IPS-NIHi11 (cell line): ENCODE data around the gene CCDC167.
"Not testable (repeated sequence)": the region's sequence is repeated elsewhere in the genome, so short reads cannot be mapped to it uniquely, and the experiment has no call there.

ENCODE experiments used
- DNase-seq: peaks from one replicate; pipeline ENCODE4 v3.0.0; 2012; ENCODE audit warnings: mixed read lengths, low spot score

The CCDC167 gene

DNA sequence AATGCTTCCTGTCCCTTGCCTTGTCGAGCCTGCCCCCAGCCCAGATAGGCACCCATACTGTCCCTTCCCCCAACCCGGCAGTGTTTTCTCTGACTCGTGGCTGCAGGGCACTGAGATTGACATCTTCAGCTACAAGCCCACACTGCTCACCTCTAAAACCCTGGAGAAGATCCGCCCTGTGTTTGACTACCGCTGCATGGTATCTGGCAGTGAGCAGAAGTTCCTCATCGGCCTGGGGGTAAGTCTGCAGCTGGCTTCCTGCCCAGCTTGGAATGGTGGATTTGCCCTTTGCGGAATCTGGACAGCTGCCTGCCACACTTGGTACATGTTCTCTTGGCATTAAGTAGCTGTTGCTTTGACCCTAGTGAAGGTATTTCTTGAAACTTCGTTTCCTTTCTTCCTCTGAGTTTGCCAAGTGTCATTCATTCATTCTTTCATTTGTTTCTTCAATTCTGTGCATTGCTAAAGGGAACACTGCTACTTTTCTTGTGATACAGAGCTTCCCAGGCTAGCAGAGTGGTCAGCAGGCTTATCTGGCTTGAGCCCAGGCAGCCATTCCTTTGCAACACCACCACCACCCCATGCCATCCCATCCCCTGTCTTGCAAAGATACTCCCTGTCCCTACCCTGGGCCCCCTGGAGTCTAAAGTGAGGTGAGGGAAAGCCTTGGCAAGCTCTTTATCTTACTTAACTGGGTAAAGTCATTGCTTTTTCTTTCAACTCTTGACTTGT lies 26.2 kb downstream of the CCDC167 start:
- DNase-seq = no peak

DNA sequence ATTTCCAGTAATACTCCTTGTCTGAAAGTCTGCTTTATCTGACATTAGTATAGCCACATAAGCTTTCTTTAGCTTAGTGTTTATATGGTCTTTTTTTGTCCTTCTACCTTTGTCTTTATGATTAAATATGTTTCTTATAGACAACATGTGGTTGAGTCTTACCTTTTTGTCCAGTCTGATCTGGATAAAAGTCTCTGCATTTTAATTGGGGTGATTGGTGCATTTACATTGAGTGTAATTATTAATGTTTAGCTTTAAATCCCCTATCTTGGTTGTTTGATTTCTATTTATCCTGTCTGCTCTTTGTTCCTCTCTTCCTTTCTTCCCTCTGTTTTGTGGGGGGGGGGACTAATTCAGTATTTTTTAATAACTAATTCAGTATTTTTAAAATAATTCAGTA lies 32.0 kb downstream of the CCDC167 start:
- DNase-seq = no peak

DNA sequence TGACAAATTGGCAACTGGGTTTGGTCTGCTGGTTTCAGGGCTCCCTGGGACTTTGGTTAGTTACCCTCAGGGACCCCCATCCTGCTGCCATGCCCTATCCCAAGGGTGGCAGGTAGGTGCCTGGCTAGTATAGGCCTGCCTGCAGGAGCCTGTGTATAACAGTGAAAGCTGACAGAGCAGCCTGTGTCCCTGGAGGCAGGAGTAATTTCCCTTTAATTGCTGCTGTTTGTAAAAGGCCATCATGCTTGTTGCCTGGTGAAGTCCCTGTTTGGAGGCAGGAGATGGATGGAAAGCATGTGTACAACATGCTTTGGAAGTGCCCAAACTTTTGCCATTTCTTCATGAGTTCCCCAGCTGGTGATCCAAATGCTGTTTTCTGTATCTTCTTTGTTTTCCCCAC lies 36.6 kb downstream of the CCDC167 start:
- no peak for DNase-seq

DNA sequence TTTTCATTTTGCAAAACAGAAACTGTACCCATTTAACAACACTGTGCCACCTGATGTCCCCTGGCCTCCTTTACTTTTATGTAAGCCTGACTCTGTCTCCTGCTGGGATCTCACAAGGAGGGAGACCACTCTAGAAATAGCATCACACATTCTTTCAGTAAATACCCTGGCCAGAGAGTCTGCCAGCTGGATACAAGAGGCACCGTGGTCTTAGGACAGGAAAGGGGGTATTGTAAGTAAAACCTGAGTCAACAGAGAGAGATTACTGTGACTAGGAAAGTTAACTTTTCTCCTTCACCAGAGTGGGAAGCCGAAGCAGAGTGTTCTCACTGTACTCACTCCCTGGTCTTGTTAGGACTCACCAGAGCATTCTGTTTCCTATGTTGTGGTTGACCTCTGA lies 38.9 kb downstream of the CCDC167 start:
- no peak for DNase-seq

DNA sequence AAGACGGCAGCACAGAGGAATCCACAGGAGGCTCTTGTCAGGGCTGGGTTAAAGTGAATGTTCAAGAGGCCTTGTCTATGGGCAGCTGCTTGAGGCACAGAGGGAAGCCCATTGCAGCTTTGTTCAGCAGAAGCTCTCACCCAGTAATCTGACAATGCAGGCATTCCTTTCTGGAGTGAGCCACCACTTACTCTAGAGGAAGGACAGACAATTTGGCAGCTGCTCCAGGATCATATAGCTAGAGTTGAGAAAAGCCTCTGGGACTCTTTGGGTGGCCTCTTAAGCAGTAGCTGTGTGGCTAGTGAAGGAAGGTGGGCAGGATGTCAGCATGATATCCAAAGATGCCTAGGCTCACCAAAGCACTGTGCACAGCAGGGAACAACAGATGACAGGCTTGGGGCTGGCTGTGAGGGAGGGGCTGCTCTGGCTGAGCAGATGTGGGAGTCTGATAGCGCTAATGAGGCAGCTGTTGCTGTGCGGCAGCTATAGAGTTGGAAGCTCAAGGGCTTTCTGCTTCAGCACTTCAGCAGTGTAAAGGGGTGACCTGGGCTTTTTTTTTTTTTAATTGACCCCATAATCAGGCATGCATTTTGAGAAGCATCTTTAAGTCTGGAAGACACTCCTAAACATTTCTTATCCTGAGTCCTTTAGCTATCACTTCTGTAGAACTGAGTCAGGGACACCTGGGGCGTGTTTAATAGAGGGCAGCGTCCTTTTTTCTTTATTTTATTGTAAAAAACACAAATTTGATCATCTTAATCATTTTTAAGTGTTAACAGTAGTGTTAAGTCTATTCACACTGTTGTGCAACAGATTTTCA lies 39.5 kb downstream of the CCDC167 start:
- peak; percentile 26 for DNase-seq

DNA sequence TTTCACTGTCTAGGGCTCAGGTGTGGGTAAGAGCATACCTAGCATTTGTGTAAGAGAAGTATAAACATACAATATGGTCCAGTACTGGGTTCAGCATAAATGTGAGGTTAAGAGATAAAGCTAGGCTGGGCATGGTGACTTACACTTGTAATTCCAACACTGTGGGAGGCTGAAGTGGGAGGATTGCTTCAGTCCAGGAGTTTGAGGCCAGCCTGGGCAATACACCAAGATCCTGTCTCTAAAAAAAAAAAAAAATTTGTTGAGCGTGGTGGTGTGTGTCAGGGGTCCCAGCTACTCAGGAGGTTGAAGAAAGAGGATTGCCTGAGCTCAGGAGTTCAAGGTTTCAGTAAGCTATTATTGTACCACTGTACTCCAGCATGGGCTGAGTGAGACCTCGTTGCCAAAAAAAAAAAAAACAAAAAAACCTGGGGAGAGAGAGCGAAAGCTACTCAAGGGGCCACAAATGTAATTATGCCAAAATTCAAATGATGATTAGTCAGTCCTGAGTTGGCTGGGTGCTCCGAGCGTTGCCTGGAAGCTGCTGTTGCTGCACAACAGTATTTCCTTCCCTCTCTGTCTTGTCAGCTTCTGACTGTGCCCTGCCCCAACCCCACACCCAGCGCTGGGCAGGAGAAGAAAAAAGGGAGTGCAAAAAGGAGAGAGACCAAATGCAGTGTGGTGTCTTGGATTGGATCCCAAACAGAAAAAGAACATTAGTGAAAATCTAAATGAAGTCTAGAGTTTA lies 42.7 kb downstream of the CCDC167 start:
- no peak for DNase-seq

DNA sequence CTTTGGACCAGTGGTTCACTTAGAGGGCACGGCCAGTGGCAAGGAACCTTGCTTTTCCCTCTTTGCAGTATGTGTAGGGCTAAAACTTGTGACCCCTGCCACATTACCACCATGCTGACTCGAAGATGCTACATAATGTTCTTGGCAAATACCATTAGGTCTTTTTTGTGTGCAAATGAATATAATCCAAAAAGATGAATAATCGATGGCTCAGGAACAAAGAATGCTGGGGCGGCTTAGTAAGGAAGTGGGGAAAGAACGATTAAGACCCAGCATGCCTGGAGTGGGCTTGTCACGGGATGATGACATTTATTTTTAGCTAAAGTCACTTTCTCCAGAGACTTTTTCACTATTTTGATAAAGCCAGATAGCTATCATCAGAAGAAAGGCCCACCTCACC lies 43.6 kb downstream of the CCDC167 start:
- no peak for DNase-seq

DNA sequence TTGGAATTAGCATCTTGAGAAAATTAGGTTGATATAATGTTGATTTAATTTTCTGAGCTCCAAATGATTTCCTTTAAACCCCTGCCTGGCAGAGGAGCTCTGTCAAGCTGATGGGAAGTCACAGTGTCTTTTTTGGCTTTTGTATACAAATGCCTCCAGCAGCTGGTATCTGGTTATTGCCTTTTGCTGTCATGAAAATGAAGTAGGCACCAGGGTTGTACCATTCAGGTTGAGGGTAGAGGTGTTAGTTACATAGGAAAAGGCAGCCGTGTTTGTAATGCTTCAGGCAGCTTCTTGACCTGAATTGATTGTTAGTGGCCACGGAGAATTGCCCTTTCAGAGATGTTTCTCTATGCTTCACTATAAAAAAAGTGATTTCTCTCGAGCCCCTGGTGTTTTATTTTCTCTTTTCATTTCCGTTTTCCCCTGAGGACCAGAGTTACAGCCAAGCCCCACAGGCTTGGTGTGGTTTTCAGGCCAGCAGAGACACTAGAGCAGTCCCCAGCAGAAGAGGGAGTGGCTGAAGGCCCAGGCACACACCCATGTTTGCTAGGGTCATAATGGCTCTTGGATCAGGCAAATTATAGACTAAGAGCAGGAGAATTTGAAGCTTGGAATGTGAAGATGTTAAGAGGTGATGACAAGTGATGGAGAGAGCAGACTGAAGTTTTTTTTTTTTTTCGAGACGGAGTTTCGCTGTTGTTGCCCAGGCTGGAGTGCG lies 45.1 kb downstream of the CCDC167 start:
- no peak for DNase-seq

DNA sequence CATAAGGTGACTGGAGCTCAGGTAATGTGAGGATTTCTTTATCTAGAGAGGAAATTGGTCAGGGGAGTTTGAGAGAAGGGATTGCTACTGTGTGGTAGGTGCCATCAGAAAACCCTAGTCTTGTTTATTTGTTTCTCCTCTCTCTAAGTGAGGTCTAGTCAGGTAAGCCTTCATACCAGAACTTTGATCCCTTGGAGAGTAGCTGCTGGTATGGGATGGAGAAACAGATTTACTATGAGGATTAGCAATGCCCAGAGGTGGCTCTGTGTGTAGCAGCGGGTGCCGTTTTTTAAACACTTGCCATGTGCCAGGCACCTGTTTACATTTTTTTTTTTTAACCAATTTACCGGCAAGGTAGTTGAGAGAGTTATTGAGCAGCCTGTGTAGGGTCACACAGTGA lies 47.2 kb downstream of the CCDC167 start:
- DNase-seq = no peak

DNA sequence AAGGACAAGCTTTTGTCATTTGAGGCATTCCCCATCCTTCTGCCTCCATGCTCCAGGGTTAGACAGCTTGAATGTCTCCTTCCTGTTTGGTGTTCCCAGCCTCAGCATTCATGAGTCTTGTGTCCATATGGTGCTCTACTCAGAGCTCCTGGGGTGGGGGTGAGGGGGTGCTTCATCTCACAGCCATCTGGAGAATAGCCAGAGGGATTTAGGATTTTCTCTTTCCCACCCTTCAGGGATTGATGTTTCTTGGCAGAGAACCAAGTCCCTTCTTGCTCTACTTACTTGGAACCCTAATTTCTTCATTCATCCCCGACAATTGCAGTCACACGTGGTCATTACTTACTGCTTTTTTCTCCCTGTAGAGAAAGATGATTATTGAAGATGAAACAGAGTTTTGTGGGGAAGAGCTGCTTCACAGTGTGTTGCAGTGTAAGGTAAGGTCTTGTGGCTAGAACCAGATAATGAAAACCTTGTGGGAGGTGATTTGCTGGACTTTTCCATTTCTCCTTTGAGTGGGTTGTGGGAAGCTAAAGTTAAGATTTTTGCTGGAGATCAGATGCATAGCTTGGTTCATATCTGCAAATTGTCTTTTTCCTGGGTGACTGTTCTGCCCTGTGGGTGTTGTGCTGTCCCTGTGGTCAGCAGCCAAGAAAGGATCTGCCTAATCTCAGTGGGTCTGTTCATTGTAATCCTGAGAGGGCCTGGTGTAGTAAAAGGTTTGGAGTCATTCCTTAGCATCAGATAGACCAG lies 48.1 kb downstream of the CCDC167 start:
- no peak for DNase-seq

DNA sequence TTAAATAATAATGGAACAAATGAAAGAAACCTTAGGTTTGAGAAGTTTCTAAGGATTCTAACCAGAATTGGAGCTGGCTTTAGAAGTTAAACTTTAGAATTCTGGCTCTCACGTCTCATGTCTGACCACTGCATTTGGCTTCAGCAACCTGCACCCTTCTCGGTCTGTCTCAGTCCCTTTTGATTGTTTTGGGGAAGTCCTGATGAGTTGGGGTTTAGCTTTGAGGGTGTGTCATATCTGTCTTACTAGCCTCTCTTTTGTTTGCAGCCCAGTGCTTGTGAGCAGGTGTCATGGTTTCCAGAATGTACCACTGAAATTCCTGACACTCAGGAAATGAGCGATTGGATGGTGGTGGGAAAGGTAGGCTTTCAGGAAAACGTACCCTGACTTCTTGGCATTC lies 49.7 kb downstream of the CCDC167 start:
- DNase-seq = no peak

DNA sequence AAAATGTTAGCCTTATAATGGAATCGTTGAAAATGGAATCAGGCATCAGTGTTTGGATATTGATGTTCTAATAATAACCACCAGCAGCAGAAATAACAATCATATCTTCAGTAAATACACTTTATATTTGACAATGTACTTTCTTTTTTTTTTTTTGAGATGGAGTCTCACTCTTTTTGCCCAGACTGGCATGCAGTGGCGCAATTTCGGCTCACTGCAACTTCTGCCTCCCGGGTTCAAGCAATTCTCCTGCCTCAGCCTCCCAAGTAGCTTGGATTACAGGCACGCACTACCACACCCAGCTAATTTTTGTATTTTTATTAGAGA lies 56.5 kb downstream of the CCDC167 start:
- DNase-seq = not testable (repeated sequence)

DNA sequence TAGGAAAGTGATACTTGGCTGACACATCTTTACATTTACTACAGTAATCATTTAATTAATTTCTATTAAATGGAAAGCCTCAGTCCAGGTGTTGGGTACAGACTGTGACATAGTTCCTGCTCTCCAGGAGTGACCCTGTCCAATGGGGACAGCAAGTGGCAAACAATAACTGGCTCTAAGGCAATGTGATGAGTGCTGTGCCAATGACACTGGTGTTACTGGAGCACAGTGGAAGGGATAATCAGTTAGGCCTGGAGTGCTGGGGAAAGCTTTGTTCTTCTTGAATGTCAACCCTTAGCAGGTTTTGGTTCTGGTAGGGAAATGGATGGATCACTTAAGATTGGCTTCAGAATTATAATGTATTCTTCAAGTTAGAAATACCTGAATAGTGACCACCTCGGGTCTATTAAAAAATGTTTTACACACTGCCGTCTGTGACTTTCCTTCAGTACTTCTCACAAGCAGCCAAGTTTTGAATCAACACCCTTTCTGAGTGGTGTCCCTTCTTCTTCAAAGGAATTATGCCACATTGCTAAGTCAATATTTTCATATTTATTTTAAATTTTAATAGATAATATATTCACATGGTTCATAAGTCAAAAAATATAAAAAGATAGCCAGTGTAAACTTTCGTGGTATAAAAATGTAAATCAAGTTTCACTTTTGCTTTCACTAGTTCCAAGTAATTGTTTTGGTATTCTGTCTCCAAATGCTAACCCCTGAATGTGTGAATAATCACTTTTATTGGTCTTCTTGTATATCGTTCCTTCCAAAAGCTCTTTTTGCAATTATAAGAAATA lies 57.1 kb downstream of the CCDC167 start:
- DNase-seq = no peak

DNA sequence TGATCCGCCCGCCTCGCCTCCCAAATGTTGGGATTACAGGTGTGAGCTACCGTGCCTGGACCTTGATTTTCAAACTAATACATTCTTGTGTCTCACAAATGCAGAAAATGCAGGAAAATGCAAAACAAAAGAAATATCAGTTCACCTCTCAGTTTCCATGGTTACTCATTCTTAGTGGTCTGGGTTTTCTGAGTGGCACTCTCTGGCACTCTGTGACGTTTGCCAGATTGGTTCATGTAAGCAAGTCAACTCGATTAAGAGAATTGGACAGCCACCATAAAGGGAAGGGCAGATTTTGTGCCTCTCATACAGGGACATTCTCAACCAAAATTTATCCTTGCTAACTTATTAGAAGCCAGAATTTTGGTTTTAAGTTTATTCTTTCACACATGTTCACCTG lies 58.0 kb downstream of the CCDC167 start:
- no peak for DNase-seq

DNA sequence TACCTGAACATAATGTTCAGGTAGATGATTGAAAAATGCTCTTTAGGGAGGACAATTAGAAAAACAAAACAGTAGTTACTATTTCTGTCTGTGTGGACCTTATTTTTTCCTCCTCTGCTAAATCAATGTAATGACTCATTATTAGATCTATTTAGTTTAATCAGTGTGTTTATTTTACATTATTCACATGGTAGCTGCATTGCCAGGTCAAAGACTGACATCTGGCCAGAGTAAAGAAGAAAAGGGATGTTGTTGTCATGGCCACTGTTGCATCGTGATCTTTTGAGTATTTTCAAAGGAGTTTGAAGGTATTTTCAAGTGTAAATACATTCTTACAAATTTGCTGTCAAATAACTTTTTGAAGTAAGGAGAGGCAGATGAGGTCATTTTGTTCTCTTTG lies 60.8 kb downstream of the CCDC167 start:
- no peak for DNase-seq

DNA sequence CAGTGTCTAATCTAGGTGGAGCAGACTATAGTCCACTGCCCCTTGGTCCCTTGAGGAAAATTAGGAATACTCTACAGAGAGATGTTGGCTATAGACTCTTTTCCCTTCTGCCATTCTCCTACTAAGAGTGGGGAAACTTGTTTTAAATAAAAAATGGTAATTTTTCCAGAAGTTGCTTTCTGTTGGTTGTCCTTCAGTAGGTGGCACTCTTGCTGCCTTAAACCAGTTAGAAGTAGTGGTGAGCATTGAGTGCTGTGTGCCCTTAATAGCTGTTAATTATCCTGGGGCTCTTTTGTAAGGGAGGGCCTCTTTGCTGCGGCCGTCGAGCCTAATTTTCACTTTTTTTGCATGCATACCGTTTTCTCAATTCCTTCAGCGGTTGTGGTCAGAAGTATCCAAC lies 63.9 kb downstream of the CCDC167 start:
- DNase-seq = no peak

DNA sequence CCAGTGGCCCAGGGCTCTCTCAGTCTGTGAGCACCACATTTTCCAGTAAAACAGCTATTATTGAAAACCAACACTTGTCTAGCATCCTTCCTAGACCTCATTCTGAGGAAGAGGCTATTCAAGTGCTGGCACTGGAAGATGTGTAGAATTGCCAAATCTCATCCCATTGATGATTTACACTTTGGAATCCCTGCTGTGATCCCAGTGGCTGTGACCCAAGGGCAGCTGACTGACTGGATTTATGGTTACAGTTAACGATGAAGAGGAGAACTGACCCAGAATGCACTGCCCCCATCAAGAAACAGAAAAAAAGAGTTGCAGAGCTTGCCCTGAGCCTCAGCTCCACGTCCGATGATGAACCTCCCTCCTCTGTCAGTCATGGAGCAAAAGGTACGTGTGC lies 64.3 kb downstream of the CCDC167 start:
- no peak for DNase-seq

DNA sequence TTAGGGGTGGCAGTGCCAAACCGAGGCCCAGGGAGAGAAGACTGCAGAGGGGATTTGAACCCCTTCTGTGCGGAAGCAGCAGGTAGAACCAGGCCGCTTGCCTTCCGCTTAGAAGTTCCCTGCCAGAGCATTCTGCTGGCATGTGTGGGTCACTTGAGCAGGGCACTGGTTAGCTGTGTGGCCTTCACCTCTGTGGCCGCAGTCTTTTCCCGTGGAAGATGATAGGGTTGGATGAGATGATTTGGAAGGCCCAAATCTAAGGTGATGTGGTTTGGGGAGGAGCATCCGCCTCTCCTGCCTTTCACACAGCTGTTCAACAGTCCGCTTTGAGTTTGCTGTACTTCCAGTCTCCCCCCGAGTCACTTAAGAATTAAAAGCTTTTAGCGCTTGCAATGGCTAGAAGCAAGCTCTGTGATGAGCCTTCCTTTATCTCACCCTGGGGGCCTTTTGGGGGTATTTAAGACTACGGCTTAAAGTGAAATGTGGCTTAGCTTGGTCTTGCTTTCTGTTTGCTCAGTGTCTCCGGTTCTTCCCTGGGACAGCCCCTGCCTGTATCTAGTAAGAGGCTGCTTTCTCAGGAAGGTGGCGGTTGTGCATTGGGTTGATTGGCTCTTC lies 65.9 kb downstream of the CCDC167 start:
- no peak for DNase-seq
